ENCODE data around the gene BMPR1B.

The BMPR1B gene

GRCh38 chr4:94757192-94758140 lies at the start of gene BMPR1B:
Gene BMPR1B (plus strand): TSS chr4:94757955. CDS start chr4:95104425, 346,470 bp downstream.
- DNase-seq = no peak

DNA sequence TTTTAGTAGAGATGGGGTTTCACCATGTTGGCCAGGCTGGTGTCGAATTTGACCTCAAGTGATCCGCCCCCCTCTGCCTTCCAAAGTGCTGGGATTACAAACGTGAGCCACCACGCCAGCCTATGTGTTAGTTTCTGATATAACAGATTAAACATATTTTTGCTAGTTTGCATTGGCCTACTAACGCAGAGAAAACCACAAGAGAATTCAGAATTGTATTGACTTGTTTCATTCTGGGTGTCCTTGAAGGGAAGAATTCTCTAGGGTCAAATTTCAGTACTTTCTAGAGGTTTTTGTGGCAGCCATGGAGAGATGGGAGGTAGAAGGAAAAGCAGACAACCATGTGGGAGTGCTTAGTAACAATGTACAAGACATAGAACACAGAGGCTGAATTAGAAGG lies 46.1 kb upstream of the BMPR1B start:
- DNase-seq = no peak

GRCh38 chr4:94714365-94715160 lies 43.2 kb upstream of the BMPR1B start:
- DNase-seq = no peak

DNA sequence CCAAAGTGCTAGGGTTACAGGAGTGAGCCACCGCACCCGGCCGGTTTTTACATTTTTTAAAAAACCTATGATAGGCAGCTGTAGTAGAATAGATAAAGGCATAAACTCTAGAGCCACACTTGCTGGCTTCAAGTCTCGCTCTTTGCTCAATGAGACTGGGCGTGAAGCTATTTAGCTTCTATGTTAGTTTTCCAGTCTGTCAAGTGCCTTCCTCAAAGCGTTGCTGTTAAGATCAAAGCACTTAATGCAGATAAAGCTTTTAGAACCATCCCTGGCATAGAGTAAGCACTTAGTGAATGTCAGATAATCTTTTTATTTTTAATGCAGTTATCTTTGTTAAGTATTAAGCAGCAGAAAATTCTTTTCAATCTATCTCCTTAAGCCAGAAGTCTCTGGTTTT lies 42.0 kb upstream of the BMPR1B start:
- DNase-seq = no peak

GRCh38 chr4:94721310-94721709 lies 36.4 kb upstream of the BMPR1B start:
- DNase-seq = no peak

DNA sequence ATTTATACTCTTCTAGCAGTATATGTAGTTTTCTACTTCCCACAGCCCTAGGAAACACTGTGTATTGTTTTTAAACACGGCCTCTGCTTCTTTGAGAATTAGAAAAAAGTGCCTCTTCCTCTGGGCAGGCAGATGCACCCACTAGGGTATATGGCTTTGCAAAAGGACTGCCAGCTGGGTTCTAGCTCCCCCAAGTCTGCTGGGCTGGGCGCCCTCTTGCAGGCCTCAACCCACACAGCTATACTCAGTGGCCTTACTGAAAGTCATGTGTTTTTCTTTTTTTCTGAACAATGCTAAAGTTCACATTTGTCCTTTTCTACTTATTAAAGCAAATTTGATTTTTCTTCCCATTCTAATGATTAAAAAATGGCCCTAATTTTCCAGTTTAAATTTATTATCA lies 35.5 kb upstream of the BMPR1B start:
- no peak for DNase-seq

DNA sequence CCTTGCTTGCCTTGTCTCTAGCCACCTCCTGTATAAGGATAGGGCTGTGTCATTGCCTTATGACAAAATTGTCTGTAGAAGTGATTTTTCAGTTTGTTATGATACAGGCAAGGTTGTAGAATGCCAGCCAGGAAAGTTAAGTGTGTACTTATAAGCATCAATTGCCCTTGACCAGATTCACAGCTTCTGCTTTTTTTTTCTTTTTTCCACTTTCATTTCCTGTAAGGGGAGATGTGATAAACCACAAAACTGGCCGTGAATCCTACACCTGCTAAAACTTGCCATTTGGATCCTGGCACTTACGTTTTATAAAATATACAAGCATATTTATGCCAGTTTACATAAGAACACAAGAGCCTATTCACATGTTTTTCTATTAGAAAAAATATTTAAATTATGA lies 35.0 kb upstream of the BMPR1B start:
- no peak for DNase-seq

DNA sequence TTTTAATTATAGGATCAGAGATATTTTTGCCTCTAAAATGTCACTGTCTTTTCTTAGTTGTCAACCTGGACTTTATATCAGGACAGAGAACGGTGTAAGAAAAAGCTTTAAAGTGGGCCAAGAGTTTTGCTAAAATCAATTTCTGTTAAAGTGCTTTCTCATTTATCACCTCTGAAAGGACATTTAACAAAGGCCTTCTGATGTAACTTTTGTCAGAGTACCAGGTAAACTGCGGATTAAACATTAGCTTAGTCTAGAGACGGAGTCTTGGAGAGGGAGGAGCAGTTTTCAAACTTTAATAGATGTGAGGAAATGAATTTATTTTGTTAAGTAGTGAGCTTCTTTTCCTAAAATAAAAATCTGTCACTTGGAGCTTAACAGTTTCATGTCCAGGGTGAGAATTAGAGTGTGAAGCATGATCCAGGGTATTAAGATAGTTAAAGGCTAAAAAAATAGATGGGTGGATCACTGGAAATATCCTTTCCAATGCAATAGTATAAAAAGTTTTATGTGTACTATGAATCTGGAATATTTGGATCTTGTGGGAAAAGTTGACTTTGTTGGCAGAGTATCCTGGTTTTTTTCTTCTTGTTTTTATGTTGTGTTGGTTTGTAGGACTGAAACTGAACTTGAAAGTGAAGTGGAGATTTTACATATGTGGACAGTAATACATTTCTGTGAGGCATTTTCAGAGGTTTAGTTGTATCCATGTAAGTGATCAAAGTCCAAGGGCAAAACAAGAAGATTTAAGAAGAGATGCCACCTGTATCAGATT lies 33.6 kb upstream of the BMPR1B start:
- no peak for DNase-seq

DNA sequence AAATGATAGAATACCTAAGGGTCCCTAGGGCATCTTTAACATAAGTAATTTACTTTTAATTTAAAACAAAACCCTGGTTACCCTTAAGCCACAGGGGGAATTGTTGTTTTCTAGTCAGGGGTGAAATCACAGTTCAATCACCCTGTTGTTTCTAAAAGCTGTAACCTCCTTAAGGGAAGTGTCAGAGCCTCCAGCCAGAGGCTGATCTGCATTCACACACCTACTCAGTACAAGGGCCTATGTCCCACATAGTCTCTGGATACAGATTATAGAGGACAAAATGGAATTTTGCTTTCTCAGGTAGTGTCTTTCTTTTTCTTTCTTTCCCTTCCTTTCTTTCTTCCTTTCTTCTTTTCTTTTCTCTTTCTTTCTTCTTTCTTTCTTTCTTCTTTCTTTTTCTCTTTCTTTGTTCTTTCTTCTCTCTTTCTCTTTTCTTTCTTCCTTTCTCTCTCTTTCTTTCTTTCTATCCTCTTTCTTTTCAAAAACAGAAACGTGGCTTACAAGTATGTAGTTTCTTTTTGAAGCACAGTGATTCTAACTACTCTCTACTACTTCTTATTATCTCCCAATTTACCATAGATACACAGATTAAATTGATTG lies 31.1 kb upstream of the BMPR1B start:
- no peak for DNase-seq

DNA sequence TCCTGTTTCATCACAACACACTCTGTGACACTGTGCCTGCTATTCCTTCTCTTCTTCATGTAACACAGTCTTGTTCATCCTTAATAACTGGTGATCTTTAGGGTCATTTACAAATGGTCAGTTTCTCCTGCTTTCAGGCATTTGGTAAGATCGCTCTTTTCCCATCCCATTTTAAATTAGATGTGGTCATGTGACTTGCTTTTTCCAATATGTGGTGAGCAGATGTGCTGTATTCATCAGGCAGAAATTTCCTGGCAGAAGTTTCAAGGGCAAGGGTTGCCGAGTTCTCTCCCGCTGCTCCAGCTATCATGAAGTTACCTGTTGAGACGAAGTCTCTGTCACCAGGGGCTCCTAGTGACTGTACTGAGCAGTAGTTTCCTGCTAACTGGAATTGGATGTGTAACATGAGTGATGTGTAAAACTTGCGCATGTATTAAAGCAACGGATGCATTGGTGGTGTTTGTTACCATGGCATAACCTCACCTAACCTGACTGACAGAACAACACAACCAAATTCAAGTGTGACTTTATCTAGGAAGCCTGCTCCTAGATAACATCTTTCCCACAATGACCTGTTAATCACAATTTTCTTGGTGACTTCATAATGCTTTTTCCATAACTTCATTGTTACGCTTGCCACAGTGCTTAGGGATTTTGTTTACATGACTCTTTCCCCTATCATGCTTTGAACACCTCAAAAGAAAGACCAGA lies 29.5 kb upstream of the BMPR1B start:
- no peak for DNase-seq

DNA sequence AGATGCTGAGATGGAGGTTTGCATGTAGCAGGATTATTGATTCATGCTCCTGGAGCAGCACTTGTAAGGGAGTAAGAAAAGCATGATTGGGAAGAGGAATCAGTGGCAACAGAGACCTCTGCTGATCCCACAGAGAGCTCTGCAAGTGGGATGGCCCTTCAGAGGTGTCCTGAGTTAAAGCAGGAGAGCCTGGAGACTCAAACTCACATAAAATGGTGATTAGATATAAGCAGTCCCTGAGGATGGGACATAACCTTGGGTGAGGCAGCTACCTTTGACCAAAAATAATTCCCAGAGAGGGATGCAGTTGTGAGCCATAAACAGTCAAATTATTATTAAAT lies 25.4 kb upstream of the BMPR1B start:
- DNase-seq = no peak

DNA sequence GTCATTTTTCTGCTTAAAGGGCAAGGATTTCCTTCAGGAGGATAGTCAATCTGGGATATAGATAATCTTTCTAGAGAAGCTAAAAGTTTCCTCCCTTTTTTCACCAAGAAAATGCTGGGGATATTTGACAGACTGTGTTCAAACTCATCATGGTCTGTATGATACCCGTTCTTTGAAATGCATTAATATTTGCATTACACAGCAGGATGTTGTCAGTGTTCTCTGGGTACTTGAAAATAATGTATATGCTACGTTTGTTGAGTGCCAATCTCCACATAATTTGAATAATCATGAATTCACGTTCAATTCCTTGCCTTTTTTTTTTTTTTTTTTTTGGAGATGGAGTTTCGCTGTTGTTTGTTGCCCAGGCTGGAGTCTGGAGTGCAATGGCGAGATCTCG lies 18.0 kb upstream of the BMPR1B start:
- no peak for DNase-seq

GRCh38 chr4:94741304-94741703 lies 16.5 kb upstream of the BMPR1B start:
- DNase-seq = no peak

GRCh38 chr4:94743838-94744237 lies 13.9 kb upstream of the BMPR1B start:
- DNase-seq = no peak

DNA sequence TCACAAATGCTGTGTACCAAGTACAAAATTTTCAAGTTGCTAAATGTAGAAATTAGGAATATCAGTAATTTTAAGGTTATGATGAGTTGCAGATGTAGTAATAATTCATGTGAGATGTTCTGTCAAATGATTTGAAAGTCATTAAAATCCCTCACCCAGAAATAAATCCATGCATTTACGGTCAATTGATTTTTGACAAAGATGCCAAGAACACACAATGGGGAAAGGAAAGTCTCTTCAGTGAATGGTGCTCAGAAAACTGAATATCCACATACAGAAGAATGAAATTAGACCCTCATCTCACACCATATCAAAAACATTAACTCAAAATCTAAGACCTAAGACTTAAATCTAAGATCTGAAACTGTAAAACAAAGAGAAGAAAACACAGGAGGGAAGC lies 12.9 kb upstream of the BMPR1B start:
- no peak for DNase-seq

- no peak for DNase-seq
Observed at GRCh38 chr4:94746746-94747145, 11.0 kb upstream of the BMPR1B start.

DNA sequence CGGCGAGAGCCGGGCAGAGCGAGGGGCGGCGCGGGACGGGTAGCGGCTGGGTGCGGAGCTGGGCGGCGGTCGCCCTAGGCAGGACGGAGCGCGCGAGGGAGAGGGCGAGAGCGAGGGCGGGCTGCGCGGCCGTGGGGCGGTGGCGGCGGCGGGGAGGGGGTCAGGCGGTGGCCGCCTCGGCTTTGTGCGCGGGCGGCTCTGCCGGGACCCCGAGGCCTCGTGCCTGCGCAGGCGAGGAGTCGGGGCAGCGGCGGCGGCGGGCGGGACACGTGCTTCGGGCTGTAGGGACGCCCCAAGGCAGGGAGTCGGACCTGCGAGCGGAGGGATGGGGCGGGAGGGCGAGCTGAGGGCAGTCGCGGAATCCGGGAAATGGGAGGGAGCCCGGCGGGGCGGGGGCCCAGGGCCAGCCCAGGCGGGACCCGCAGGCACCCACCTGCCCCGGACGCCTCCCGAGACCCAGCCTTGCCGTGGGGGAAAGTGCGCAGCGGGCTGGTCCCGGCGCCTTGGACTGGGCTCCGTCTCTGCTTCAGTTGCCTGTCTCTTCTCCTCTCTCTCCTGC lies 465 bp downstream of the BMPR1B start:
- DNase-seq = no peak

- no peak for DNase-seq
Observed at GRCh38 chr4:94758700-94759399, 1.1 kb downstream of the BMPR1B start.

- no peak for DNase-seq
Observed at GRCh38 chr4:94759767-94760211, 2.0 kb downstream of the BMPR1B start.

DNA sequence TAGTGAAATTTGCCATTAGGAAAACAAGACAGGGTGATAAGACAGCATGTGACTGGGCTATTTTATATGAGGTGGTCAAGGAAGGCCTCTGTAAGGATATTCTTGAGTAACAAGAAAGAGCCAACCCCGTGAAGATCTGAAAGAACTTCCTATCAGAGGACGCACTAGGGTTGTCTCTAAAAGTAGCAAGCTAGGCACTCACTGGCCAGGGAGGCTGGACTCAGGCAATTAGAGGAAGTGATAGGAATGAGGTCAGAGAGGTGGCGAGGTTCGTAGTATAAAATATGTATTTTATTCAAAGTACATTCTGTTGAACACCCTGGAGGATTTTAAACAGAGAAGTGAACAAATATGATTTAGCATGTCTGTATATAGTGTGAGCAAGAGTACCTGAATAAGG lies 4.6 kb downstream of the BMPR1B start:
- DNase-seq = no peak

GRCh38 chr4:94763005-94763404 lies 5.2 kb downstream of the BMPR1B start:
- DNase-seq = no peak
